HepG2 (cell line): ENCODE results near the gene MAGEA2B. TPM values are rescaled to one million over a fixed set of nuclear protein-coding genes. Genes with fewer than 3 reads are reported as not detected.
"Not testable (repeated sequence)": the region's sequence is repeated elsewhere in the genome, so short reads cannot be mapped to it uniquely, and the experiment has no call there.

Source experiments
- ATAC-seq: fragments of 200-7000 bp; cut with Tn5 transposase; 3 replicates; pipeline ENCODE4 v1.9.1; 2020; ENCODE audit warnings: mild to moderate bottlenecking, moderate library complexity
- BruUV-seq: library from RNA; stranded (reverse); fragments of 400-500 nt; replicated peaks from 2 replicates; lab custom pipeline; 2021; lab: Mats Ljungman, UMichigan
- CTCF ChIA-PET: fragments of 300-600 bp; formaldehyde crosslinking; extraction: SDS; loops from one replicate; lab custom pipeline; 2021; ENCODE audit warnings: low total read pairs, inconsistent platforms, low intra/inter-chr PET ratio; lab: Yijun Ruan, JAX
- POLR2A ChIA-PET: fragments of 350-600 bp; sonication (Branson Sonifier 250); formaldehyde crosslinking; loops from one replicate; lab custom pipeline; 2020; ENCODE audit warnings: antibody characterized with exemption, inconsistent platforms; lab: Yijun Ruan, JAX
- DNase-seq: peaks from one replicate; pipeline ENCODE4 v3.0.0-alpha.2; 2015; ENCODE audit warnings: low spot score
- FAIRE-seq: peaks from 3 replicates; lab custom pipeline; 2011; peaks lifted over from hg19 to GRCh38; lab: Jason Lieb, UNC
- H2AFZ ChIP-seq: one replicate; pipeline ENCODE4 v1.6.1; 2011; ENCODE audit warnings: low read length, inconsistent platforms
- H3K27ac ChIP-seq: fragments of 300-600 bp; 3 replicates; pipeline ENCODE4 v1.8.0; 2011; ENCODE audit warnings: mixed run types, mild to moderate bottlenecking, mixed read lengths, low read length, inconsistent platforms; ENCODE audit not compliant: insufficient read depth; ENCODE audit errors: extremely low read length
- H3K27me3 ChIP-seq, 2 experiments: fragments of 200-600 bp in 1 of 2; 2 replicates in 1 of 2; 3 replicates in 1 of 2; pipeline versions ENCODE4 v1.6.0 to v1.8.0; 2011; ENCODE audit warnings: low read length in 2 of 2, mild to moderate bottlenecking in 2 of 2, moderate library complexity in 2 of 2, inconsistent platforms in 1 of 2; ENCODE audit not compliant: insufficient read depth in 2 of 2, control insufficient read depth in 1 of 2
- H3K36me3 ChIP-seq, 2 experiments: fragments of 200-600 bp in 1 of 2; replicated peaks in 1 of 2; 2 replicates in 1 of 2; 3 replicates in 1 of 2; pipeline versions ENCODE4 v1.5.1 to v1.8.0; 2011; ENCODE audit warnings: low read length in 2 of 2, inconsistent platforms in 1 of 2; ENCODE audit not compliant: insufficient read depth in 2 of 2, control insufficient read depth in 1 of 2
- H3K4me1 ChIP-seq: 2 replicates; pipeline ENCODE4 v1.5.1; 2012; ENCODE audit warnings: low read length, inconsistent platforms; ENCODE audit not compliant: insufficient read depth
- H3K4me2 ChIP-seq: 2 replicates; pipeline ENCODE4 v1.6.0; 2011; ENCODE audit warnings: low read depth, low read length, inconsistent platforms
- H3K4me3 ChIP-seq, 3 experiments: fragments of 200-600 bp in 1 of 3; sonication (generic), shearing (Covaris generic) in 1 of 3; replicated peaks in 1 of 3; 2 replicates each; pipeline ENCODE4 v1.5.1; 2011 to 2016; ENCODE audit warnings: low read length in 3 of 3, inconsistent platforms in 2 of 3, low read depth in 2 of 3, mild to moderate bottlenecking in 2 of 3, control low read depth in 1 of 3, mixed read lengths in 1 of 3; ENCODE audit not compliant: insufficient read depth in 1 of 3
- H3K79me2 ChIP-seq: one replicate; pipeline ENCODE4 v1.6.1; 2011; ENCODE audit warnings: low read length, inconsistent platforms; ENCODE audit not compliant: insufficient read depth
- H3K9ac ChIP-seq: 2 replicates; pipeline ENCODE4 v1.6.0; 2011; ENCODE audit warnings: mild to moderate bottlenecking, low read depth, low read length, inconsistent platforms; ENCODE audit not compliant: insufficient read depth
- H3K9me3 ChIP-seq: 2 replicates; pipeline ENCODE4 v1.5.1; 2012; ENCODE audit warnings: mild to moderate bottlenecking, low read length
- H4K20me1 ChIP-seq: 2 replicates; pipeline ENCODE4 v1.6.0; 2011; ENCODE audit warnings: inconsistent platforms, mild to moderate bottlenecking, low read length, moderate library complexity; ENCODE audit not compliant: insufficient read depth
- ASH2L ChIP-seq: fragments of 300-600, 200-600 bp; sonication (generic); IDR thresholded peaks from 2 replicates; pipeline ENCODE4 v1.7.0; 2017; ENCODE audit warnings: low read depth, mild to moderate bottlenecking, moderate library complexity, mixed read lengths, low read length; ENCODE audit not compliant: insufficient read length
- CCAR2 ChIP-seq: fragments of 200-400 bp; formaldehyde crosslinking; optimal IDR thresholded peaks from 2 replicates; pipeline ENCODE3; 2018; ENCODE audit warnings: low read depth, mild to moderate bottlenecking, low read length, moderate library complexity
- HMG20A ChIP-seq: IDR thresholded peaks from 2 replicates; pipeline ENCODE4 v1.6.1; 2016; ENCODE audit warnings: borderline replicate concordance
- HMGA1 ChIP-seq: sonication (generic); formaldehyde crosslinking; conservative IDR thresholded peaks from 2 replicates; pipeline ENCODE4 v1.4.0; 2020; ENCODE audit warnings: missing genetic modification reagents
- HNF4G ChIP-seq, 2 experiments: sonication (generic) in 1 of 2; formaldehyde crosslinking in 1 of 2; IDR thresholded peaks; 2 replicates each; pipeline versions ENCODE4 v1.4.0 to v1.6.1; 2011 to 2020; ENCODE audit warnings: borderline replicate concordance in 2 of 2, low read depth in 2 of 2, mild to moderate bottlenecking in 2 of 2, low read length in 1 of 2, missing genetic modification reagents in 1 of 2, moderate library complexity in 1 of 2
- HNRNPH1 ChIP-seq: fragments of 200-400 bp; formaldehyde crosslinking; optimal IDR thresholded peaks from 2 replicates; pipeline ENCODE3; 2017; ENCODE audit warnings: mild to moderate bottlenecking, low read depth, low read length
- HOXD1 ChIP-seq: sonication (generic); formaldehyde crosslinking; IDR thresholded peaks from 2 replicates; pipeline ENCODE4 v1.5.0; 2020; ENCODE audit warnings: missing genetic modification reagents
- NFRKB ChIP-seq: fragments of 450-650 bp; IDR thresholded peaks from 2 replicates; pipeline ENCODE4 v1.6.1; 2017
- NFYC ChIP-seq: IDR thresholded peaks from 2 replicates; pipeline ENCODE4 v1.6.1; 2016; ENCODE audit warnings: missing genetic modification reagents, missing compliant biosample characterization
- RFX5 ChIP-seq: IDR thresholded peaks from 2 replicates; pipeline ENCODE4 v1.6.1; 2011; ENCODE audit warnings: low read depth, low read length, improper control_type of control experiment
- ZNF431 ChIP-seq: sonication (generic); formaldehyde crosslinking; IDR thresholded peaks from 2 replicates; pipeline ENCODE4 v1.9.0; 2022; ENCODE audit warnings: missing genetic modification reagents, low read depth, mild to moderate bottlenecking, borderline replicate concordance
- ZNF441 ChIP-seq: sonication (generic); formaldehyde crosslinking; IDR thresholded peaks from 2 replicates; pipeline ENCODE4 v1.7.0; 2021; ENCODE audit warnings: missing genetic modification reagents, borderline replicate concordance
- ZNF788 ChIP-seq: sonication (generic); formaldehyde crosslinking; IDR thresholded peaks from 2 replicates; pipeline ENCODE4 v1.5.0; 2020; ENCODE audit warnings: mild to moderate bottlenecking, missing genetic modification reagents, borderline replicate concordance
- ZNF839 ChIP-seq: sonication (generic); formaldehyde crosslinking; IDR thresholded peaks from 2 replicates; pipeline ENCODE4 v1.4.0; 2020; ENCODE audit warnings: missing genetic modification reagents, mild to moderate bottlenecking, borderline replicate concordance
- WGBS: methylation state at CpG from one replicate; pipeline ENCODE4 v1.1.6; 2017; ENCODE audit warnings: low lambda C conversion rate; 5-methylcytosine and 5-hydroxymethylcytosine counted together
- in situ Hi-C: cut with HindIII; loops from 2 replicates; pipeline ENCODE4 v1.10.0; 2017; ENCODE audit warnings: low pct_unique_long_range_greater_than_20kb; ENCODE audit not compliant: extremely low pct_ligation_motif_present
- intact Hi-C: fragments of 100-400 bp; cut with micrococcal nuclease; formaldehyde crosslinking; loops from one replicate; pipeline ENCODE4 v1.10.0; 2022; ENCODE audit not compliant: unreplicated experiment
- polyA plus RNA-seq, 8 experiments: library from polyadenylated mRNA; depleted of rRNA in 3 of 8; stranded (reverse) in 7 of 8; unstranded in 1 of 8; fragments of >200 nt; fragmentation: Illumina TruSeq in 4 of 8; extraction: Trizol in 4 of 8; gene quantifications; 2 replicates each; pipeline versions ENCODE4 v1.2.1 to v1.2.3, GENCODE V29; 2011 to 2016; ENCODE audit warnings: low read depth in 4 of 8, missing spikeins in 1 of 8, mixed read lengths in 1 of 8; ENCODE audit not compliant: insufficient read depth in 1 of 8
- total RNA-seq, 5 experiments: library from RNA; depleted of rRNA; stranded (reverse); fragments of >200 nt; fragmentation: Illumina TruSeq; extraction: Trizol; gene quantifications; 2 replicates each; pipeline ENCODE4 v1.2.3, GENCODE V29; 2016; ENCODE audit warnings: low read depth in 1 of 5
- TF ChIP-seq, protein P1 (sequence below): sonication (generic); formaldehyde crosslinking; IDR thresholded peaks from 2 replicates; pipeline ENCODE4 v1.5.0; 2020; ENCODE audit warnings: missing genetic modification reagents
- TF ChIP-seq, protein P2 (sequence below): sonication (generic); formaldehyde crosslinking; IDR thresholded peaks from 2 replicates; pipeline ENCODE4 v1.4.0; 2020; ENCODE audit warnings: missing genetic modification reagents

Gene MAGEA2B
- total and polyA plus RNA-seq, 2 of the 13 experiments (the other 11 are each of a cell fraction or from before 2014, with no cell fraction given) = 0.09 TPM; not detected in 1

DNA sequence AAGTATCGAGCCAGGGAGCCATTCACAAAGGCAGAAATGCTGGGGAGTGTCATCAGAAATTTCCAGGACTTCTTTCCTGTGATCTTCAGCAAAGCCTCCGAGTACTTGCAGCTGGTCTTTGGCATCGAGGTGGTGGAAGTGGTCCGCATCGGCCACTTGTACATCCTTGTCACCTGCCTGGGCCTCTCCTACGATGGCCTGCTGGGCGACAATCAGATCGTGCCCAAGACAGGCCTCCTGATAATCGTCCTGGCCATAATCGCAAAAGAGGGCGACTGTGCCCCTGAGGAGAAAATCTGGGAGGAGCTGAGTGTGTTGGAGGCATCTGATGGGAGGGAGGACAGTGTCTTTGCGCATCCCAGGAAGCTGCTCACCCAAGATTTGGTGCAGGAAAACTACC, 22.1 kb downstream of the MAGEA2B start:
- H3K27me3 ChIP-seq, H3K9ac ChIP-seq, H3K4me2 ChIP-seq, CTCF ChIA-PET, H3K36me3 ChIP-seq, H3K4me1 ChIP-seq, H3K79me2 ChIP-seq, H2AFZ ChIP-seq, BruUV-seq, H3K4me3 ChIP-seq, H3K27ac ChIP-seq, H3K9me3 ChIP-seq, H4K20me1 ChIP-seq, intact Hi-C loops, FAIRE-seq, DNase-seq, ATAC-seq, in situ Hi-C loops: not testable (repeated sequence)
- POLR2A ChIA-PET = interaction anchor here (0.6 kb wide), 1 partner anchor 958 kb away, joined by 3 read pairs; no protein-coding TSS in a partner anchor
- 28% methylated on average over 7 of the region's 12 CpGs for WGBS

DNA sequence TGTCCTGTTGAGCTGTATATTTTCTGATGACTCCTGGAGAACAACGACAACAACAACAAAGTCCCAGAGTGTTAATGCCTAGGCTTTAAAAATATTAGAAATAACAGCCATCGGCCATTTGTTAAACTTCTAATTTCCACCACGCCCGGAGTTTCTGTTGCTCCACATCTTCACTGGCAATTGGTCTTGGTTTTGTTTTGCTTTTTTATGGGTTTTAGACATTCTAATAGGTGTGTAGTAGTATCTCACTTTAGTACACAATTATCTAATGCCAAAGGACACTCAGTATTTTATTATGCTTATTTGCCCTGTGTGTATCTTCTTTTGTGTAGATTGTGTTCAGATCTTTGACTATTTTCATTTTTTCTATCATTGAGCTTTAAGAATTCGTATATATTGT, 24.1 kb downstream of the MAGEA2B start:
- Histone ChIP-seq H3K36me3 (no peaks in the 10 kb centered on the region), H3K27me3 (no peaks in the 10 kb centered on the region), H3K9ac (no peak overlapping the region), H4K20me1 (no peaks in the 10 kb centered on the region), H2AFZ (no peak overlapping the region), H3K4me3 (no peak overlapping the region), H3K27ac (no peak overlapping the region), H3K4me2 (no peak overlapping the region), H3K79me2 (no peaks in the 10 kb centered on the region), H3K9me3 (no peaks in the 10 kb centered on the region), H3K4me1 (no peaks in the 10 kb centered on the region)
- no peak for TF ChIP-seq CCAR2
- no peak for TF ChIP-seq NFYC (CRISPR knock-in tag)
- TF ChIP-seq ZNF441 (CRISPR knock-in tag) = no peak
- TF ChIP-seq, protein P1, sequence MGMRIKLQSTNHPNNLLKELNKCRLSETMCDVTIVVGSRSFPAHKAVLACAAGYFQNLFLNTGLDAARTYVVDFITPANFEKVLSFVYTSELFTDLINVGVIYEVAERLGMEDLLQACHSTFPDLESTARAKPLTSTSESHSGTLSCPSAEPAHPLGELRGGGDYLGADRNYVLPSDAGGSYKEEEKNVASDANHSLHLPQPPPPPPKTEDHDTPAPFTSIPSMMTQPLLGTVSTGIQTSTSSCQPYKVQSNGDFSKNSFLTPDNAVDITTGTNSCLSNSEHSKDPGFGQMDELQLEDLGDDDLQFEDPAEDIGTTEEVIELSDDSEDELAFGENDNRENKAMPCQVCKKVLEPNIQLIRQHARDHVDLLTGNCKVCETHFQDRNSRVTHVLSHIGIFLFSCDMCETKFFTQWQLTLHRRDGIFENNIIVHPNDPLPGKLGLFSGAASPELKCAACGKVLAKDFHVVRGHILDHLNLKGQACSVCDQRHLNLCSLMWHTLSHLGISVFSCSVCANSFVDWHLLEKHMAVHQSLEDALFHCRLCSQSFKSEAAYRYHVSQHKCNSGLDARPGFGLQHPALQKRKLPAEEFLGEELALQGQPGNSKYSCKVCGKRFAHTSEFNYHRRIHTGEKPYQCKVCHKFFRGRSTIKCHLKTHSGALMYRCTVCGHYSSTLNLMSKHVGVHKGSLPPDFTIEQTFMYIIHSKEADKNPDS (CRISPR knock-in tag) = no peak
- no peak for TF ChIP-seq ZNF839 (CRISPR knock-in tag)
- no peak for TF ChIP-seq RFX5
- no peak for TF ChIP-seq ZNF788 (CRISPR knock-in tag)
- TF ChIP-seq, protein P2, sequence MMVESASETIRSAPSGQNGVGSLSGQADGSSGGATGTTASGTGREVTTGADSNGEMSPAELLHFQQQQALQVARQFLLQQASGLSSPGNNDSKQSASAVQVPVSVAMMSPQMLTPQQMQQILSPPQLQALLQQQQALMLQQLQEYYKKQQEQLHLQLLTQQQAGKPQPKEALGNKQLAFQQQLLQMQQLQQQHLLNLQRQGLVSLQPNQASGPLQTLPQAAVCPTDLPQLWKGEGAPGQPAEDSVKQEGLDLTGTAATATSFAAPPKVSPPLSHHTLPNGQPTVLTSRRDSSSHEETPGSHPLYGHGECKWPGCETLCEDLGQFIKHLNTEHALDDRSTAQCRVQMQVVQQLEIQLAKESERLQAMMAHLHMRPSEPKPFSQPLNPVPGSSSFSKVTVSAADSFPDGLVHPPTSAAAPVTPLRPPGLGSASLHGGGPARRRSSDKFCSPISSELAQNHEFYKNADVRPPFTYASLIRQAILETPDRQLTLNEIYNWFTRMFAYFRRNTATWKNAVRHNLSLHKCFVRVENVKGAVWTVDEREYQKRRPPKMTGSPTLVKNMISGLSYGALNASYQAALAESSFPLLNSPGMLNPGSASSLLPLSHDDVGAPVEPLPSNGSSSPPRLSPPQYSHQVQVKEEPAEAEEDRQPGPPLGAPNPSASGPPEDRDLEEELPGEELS = no peak
- no peak for TF ChIP-seq NFRKB
- no peak for TF ChIP-seq HMGA1 (CRISPR knock-in tag)
- no peak for TF ChIP-seq HNRNPH1
- TF ChIP-seq ASH2L = no peak
- no peak for TF ChIP-seq HMG20A (CRISPR knock-in tag)
- TF ChIP-seq HNF4G (IDR thresholded peaks at IDR 0.05; ENCODE audit: borderline replicate concordance, low read depth, low read length) = no peak
- TF ChIP-seq HNF4G (CRISPR knock-in tag; IDR thresholded peaks at IDR 0.05; ENCODE audit: borderline replicate concordance, low read depth) = no peak
- TF ChIP-seq HOXD1 (CRISPR knock-in tag) = no peak
- no peak for TF ChIP-seq ZNF431
- BruUV-seq = no TSS peak
- intact Hi-C loops = no loop called here
- POLR2A ChIA-PET = no interaction called here
- ATAC-seq = no peak
- CTCF ChIA-PET = no interaction called here
- in situ Hi-C loops = no loop called here
- 17% methylated on average over 5 of the region's 5 CpGs for WGBS
- no peak for FAIRE-seq
- DNase-seq = no peak
